Frontal cortex (tissue), 4 donors: ENCODE measurements around the gene PHLDB2. TPM values are rescaled to one million over a fixed set of nuclear protein-coding genes. Genes with fewer than 3 reads are reported as not detected.

Source experiments
- DNase-seq, 2 donors: peaks; one replicate each; pipeline ENCODE4 v3.0.0; 2012; ENCODE audit warnings: low spot score in 2 of 2
- FAIRE-seq: peaks from 2 replicates; lab custom pipeline; 2012; peaks lifted over from hg19 to GRCh38; lab: Jason Lieb, UNC
- total RNA-seq: library from RNA; depleted of rRNA; stranded (reverse); fragments of >200 nt; gene quantifications from one replicate; pipeline ENCODE4 v1.2.3, GENCODE V29; 2014
- donor health status: control.
- donor health status: control.
- donor health status: control.

PHLDB2 gene
- total RNA-seq, 1 donor from 2014 or later: 9.0 TPM

DNA sequence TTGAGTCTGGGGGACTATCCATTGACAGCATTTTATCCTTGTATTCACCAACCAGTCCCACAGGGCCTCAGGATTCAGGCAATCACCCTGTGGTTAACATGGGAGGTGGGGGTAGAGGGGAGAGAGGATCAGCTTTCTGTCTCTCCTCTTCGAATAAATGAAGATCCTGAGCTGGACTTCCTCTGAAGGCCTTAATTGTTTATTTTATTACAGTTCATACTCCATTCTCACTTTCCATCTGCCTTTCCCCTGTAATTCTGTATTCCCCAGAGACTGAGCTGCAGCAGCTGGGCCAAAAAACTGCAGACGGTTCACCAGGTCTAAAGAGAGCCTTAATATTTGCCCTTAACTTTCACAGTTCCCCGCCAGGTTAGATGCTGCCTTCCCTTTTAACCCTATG lies 151.6 kb downstream of the PHLDB2 start:
- DNase-seq (no peak), FAIRE-seq (no peak)

DNA sequence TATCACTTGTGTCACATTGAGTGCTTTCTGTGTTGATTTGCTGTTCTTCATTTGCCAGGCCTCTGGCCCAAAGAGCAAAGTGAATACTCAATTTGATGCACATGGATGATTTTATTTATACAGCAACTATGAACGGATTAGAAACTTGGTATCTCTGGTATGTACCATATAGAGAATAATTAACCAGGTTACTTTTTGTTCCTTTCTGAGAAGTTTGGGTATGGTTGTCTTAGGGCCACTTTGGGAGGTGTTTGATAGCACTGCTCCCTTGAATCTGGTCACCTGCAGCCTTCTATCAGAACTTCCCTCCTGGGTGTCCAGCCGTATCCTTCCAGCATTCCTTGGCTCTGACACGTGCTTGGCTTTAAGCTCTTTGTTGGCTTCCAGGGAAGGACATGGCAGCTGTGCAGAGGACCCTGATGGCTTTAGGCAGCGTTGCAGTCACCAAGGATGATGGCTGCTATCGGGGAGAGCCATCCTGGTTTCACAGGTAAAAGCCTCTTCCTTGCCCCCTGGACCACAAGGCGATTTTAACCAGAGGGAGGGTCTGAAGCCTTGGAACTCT lies 152.4 kb downstream of the PHLDB2 start:
- no peak for FAIRE-seq
- no peak for DNase-seq

DNA sequence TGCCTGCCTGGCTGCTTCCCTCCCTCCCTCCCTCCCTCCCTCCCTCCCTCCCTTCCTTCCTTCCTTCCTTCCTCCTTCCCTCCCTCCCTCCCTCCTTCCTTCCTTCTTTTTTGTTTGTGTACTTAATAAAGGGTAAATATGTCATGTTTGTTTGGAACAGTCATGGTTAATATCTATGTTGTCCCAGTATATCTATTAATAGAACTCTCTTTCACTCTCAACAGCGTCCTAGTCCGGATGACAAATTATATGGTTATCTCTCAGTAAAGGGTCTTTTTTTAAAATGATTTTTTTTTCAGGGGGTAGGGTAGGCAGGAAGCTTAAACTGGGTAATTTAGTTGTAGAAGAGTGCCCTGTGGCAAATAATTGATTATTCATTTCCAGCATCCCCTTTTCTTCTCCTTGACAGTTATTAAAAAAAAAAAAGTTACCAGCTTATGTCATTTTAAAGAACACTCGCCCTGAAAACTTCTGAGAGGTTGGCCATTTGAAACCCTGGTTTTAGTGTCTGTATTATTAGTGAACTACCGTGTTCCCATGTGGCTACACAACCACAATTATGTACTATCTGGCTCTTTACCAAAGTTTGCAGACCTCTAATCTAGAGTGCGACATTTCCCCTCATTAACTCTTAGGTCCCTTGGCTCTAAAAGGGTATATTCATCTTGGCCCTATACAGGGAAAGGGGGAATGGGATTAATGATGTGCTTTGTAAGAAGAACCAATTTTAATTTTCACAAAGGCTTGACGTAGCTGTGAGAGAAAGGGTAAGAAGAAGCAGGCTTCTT lies 153.3 kb downstream of the PHLDB2 start:
- FAIRE-seq (no peak), DNase-seq (no peak)

DNA sequence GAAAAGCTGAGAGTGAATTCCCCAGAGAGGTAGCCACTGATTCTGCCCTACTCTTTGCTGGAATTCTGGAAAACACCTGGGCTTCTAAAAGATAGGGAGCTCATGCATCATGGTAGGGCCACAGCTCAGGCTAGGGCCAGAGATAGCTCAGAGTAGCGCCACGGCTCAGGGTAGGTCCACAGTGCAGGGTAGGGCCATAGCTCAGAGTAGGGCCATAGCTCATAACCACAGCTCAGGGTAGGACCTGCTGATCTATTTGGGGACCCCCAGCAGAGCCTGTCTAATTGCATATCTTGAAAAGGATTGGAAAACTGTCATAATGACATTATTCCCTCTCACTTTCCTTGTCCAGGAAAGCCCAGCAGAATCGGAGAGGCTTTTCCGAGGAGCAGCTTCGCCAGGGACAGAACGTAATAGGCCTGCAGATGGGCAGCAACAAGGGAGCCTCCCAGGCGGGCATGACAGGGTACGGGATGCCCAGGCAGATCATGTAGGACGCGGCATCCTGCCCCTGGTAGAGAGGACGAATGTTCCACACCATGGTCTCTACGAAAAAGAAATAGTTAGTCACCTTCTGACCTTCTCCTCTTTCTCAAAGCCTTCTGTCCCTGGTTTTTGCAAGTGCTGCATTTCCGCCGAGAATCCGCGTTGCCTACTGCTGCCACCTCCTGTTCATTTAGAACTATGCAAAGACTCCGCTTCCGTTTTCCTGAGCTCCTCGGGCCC lies 154.2 kb downstream of the PHLDB2 start:
- peak; percentile 72 for FAIRE-seq
- peak in 1 of 2 donors; percentile 18 for DNase-seq

DNA sequence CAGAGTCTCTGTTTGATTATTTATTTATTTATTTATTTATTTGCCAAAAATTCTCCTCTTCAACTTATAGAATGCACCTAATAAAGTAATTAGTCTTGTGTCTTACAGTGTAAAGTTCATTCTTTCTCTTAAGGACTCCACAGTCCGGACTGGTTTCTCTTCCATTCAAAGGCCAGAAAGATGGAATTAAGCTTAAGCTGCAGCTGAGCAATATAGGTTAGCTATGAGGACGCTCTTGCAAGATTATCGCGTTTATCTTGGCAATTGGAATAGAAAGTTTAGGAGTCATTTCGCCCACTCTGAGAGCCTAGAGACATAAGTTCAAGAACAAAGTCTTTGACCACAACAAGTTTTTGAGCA lies 154.7 kb downstream of the PHLDB2 start:
- no peak for FAIRE-seq

DNA sequence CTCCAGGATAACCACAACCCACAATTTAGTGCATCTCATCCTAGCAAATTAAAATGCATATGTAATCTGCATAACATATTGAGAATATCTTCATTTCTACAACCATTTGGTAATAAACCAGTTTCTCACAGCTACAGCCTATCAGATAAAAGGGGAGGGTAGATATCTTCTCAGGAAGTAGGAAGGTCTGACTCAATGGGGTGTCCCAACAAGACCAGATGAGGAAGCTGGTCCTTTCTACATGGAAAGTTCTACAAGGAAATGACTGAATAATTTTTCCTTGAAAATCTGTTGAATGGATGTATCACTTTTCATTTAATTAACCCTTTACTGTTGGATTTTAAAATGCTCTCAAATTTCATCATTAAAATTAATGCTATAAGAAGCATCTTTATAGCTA lies 158.0 kb downstream of the PHLDB2 start:
- FAIRE-seq (no peak), DNase-seq (no peak)

More for the DNA sequence above, 154.7 kb downstream of the PHLDB2 start:
- DNase-seq: no peak

DNA sequence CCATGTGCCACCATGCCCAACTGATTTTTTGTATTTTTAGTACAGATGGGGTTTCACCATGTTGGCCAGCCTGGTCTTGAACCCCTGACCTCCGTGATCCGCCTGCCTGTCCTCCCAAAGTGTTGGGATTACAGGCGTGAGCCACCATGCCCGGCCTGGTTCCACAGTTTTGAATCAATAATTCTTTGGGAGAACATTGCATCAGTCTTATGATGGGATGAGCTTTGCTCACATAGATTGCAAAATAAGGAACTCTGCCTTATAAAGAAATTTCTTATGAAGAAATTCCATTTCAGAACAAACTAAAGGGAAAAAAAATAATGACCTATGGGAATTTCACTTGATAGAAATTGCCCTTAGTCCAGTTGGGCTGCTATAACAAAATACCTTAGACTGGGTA lies 159.6 kb downstream of the PHLDB2 start:
- DNase-seq (no peak), FAIRE-seq (no peak)

DNA sequence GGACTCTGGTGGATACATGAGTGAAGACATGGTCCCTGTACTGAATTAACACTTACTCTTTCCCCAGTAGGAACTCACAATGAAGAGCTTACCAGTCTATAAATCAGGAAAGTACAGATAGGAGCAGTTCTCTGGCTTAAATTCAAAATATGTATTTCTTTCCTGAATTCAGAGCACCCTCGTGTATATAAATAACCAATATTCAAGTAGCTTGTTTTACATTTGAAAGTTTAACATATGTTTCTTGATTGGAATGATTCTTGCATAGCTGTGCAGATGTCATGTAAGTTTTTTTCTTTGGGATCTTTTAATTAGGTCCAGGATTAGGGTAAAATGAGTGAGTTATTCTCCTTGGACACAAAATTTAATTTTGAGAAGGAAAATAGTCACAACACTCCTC lies 160.7 kb downstream of the PHLDB2 start:
- FAIRE-seq: no peak

DNA sequence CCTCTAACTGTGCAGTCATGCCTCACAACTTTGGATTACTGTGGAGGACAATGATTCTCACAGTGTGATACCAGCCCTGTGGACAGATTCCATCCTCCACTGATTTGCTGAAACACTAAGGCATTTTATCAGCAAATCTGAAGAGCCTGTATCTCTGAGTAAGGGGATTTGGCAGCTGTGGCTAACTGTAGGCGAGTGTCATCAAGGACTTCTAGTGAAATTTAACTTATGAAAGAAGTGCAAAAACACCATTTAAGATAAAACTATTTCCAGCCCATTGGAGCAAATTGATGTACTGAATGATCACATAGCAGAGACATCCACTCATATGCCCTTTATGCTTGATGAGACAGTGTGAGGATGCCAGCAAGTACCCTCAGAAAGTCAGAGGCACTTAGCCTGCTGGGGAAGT lies 161.6 kb downstream of the PHLDB2 start:
- DNase-seq (no peak), FAIRE-seq (no peak)

More for the DNA sequence above, 160.7 kb downstream of the PHLDB2 start:
- no peak for DNase-seq

Other genes with a start within 250 kb of the PHLDB2 start
- gene PLCXD2, start 184.6 kb upstream of the PHLDB2 start, total RNA-seq: 65.6 TPM
- gene ABHD10, start 119.8 kb downstream of the PHLDB2 start, total RNA-seq: 85.6 TPM
- 174 TPM for gene TAGLN3, start 139.7 kb downstream of the PHLDB2 start, total RNA-seq
- 0.41 TPM for gene TMPRSS7, start 175.5 kb downstream of the PHLDB2 start, total RNA-seq
- gene C3orf52, start 227.1 kb downstream of the PHLDB2 start, total RNA-seq: 0.41 TPM